Measurements from ENCODE around the gene TNFRSF1B. TPM values are rescaled to one million over a fixed set of nuclear protein-coding genes. Genes with fewer than 3 reads are reported as not detected.

TNFRSF1B gene
- total and polyA plus RNA-seq, 9 of the 15 experiments (the other 6 are each of a cell fraction or from before 2014, with no cell fraction given), result 8.8 to 91.3 (median 36.0) TPM

DNA sequence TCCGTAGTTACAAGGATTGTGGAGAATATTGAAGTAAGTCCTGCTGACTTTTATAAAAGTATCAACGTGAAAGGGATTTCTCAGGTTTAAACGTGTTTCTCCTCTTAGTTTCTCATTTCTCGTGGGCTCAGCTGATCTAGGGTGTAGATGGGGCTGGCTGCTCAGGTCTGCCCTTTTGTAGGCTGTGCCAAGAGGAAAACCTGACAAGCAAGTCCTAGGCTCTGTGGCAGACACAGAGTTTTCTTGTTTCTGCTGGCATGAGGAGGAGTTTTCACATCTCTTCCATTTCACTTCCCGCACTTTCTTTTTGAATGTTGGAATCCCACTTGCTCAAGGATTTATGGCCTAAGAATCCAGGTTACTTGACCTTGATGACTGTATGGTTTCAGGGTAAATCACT lies 77.8 kb downstream of the TNFRSF1B start:
- FAIRE-seq (no peak), ATAC-seq (no peak), DNase-seq (ENCODE audit: extremely low read depth in 1 of 4, low spot score in 3 of 4) (no peak)
- no peak overlapping the region for H3K4me3 ChIP-seq
- peaks cover 67% of the 10 kb centered on the region for H3K36me3 ChIP-seq (ENCODE audit: control insufficient read depth, insufficient read depth, low read length)
- H3K9ac ChIP-seq (ENCODE audit: insufficient read depth in 1 of 2, low read depth in 2 of 2, low read length in 2 of 2), result no peak overlapping the region
- no peaks in the 10 kb centered on the region for H3K4me1 ChIP-seq (replicated peaks in 1 of 2; ENCODE audit: control insufficient read depth in 2 of 2, insufficient read depth in 2 of 2, low read length in 2 of 2)
- ChIA-PET CTCF (ENCODE audit: low intra/inter-chr PET ratio) (interaction anchor here (0.6 to 1.8 kb wide), 3 partner anchors 119 to 395 kb away, joined by 3 to 5 read pairs (median 4); no protein-coding TSS in a partner anchor), POLR2A (interaction anchor here (0.8 to 1.7 kb wide), 3 partner anchors 9 to 420 kb away, joined by 3 to 5 read pairs (median 4); no protein-coding TSS in a partner anchor)
- H3K79me2 ChIP-seq (ENCODE audit: control insufficient read depth, insufficient read depth, low read length), result no peaks in the 10 kb centered on the region
- no peak overlapping the region for H3K4me2 ChIP-seq (ENCODE audit: insufficient read depth, low read length)
- no peaks in the 10 kb centered on the region for H3K9me1 ChIP-seq (ENCODE audit: control insufficient read depth, insufficient read depth, low read length)
- H3K9me3 ChIP-seq (replicated peaks; ENCODE audit: control insufficient read depth, insufficient read depth, low read depth, low read length), result no peaks in the 10 kb centered on the region
- no peaks in the 10 kb centered on the region for H3K27me3 ChIP-seq (ENCODE audit: control insufficient read depth in 2 of 2, insufficient read depth in 2 of 2, low read length in 2 of 2)
- no peaks in the 10 kb centered on the region for H4K20me1 ChIP-seq (replicated peaks; ENCODE audit: control insufficient read depth, insufficient read depth, low read length)
- WGBS (ENCODE audit: insufficient coverage, low coverage, missing lambda C conversion rate), result 92% methylated on average over 5 of the region's 5 CpGs
- no peak overlapping the region for H3K27ac ChIP-seq (ENCODE audit: extremely low read depth, low read depth, low read length)
- no TSS peak for BruUV-seq (replicated peaks)
- no peak overlapping the region for H2AFZ ChIP-seq (ENCODE audit: low read depth, low read length)
- in situ Hi-C loops (cut with MboI), result no loop called here
- intact Hi-C loops (cut with micrococcal nuclease), result no loop called here
- TF ChIP-seq, protein P1, sequence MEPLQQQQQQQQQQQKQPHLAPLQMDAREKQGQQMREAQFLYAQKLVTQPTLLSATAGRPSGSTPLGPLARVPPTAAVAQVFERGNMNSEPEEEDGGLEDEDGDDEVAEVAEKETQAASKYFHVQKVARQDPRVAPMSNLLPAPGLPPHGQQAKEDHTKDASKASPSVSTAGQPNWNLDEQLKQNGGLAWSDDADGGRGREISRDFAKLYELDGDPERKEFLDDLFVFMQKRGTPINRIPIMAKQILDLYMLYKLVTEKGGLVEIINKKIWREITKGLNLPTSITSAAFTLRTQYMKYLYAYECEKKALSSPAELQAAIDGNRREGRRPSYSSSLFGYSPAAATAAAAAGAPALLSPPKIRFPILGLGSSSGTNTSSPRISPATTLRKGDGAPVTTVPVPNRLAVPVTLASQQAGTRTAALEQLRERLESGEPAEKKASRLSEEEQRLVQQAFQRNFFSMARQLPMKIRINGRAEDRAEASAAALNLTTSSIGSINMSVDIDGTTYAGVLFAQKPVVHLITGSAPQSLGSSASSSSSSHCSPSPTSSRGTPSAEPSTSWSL (CRISPR knock-in tag; IDR thresholded peaks at IDR 0.05; ENCODE audit: borderline replicate concordance), result no peak
- TF ChIP-seq SMARCA4 (IDR thresholded peaks at IDR 0.05) (no peak), PURB (CRISPR knock-in tag; IDR thresholded peaks at IDR 0.05; ENCODE audit: low read depth) (no peak), TCF7 (IDR thresholded peaks at IDR 0.05; ENCODE audit: borderline replicate concordance) (no peak), CHCHD3 (CRISPR knock-in tag; IDR thresholded peaks at IDR 0.05) (no peak), ZFP36 (IDR thresholded peaks at IDR 0.05; ENCODE audit: low read depth, low read length, partially characterized antibody) (no peak)
- TF ChIP-seq, protein P2, sequence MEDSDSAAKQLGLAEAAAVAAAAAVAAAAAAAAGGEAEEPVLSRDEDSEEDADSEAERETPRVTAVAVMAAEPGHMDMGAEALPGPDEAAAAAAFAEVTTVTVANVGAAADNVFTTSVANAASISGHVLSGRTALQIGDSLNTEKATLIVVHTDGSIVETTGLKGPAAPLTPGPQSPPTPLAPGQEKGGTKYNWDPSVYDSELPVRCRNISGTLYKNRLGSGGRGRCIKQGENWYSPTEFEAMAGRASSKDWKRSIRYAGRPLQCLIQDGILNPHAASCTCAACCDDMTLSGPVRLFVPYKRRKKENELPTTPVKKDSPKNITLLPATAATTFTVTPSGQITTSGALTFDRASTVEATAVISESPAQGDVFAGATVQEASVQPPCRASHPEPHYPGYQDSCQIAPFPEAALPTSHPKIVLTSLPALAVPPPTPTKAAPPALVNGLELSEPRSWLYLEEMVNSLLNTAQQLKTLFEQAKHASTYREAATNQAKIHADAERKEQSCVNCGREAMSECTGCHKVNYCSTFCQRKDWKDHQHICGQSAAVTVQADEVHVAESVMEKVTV (CRISPR knock-in tag; IDR thresholded peaks at IDR 0.05), result no peak
- TF ChIP-seq, protein P3, sequence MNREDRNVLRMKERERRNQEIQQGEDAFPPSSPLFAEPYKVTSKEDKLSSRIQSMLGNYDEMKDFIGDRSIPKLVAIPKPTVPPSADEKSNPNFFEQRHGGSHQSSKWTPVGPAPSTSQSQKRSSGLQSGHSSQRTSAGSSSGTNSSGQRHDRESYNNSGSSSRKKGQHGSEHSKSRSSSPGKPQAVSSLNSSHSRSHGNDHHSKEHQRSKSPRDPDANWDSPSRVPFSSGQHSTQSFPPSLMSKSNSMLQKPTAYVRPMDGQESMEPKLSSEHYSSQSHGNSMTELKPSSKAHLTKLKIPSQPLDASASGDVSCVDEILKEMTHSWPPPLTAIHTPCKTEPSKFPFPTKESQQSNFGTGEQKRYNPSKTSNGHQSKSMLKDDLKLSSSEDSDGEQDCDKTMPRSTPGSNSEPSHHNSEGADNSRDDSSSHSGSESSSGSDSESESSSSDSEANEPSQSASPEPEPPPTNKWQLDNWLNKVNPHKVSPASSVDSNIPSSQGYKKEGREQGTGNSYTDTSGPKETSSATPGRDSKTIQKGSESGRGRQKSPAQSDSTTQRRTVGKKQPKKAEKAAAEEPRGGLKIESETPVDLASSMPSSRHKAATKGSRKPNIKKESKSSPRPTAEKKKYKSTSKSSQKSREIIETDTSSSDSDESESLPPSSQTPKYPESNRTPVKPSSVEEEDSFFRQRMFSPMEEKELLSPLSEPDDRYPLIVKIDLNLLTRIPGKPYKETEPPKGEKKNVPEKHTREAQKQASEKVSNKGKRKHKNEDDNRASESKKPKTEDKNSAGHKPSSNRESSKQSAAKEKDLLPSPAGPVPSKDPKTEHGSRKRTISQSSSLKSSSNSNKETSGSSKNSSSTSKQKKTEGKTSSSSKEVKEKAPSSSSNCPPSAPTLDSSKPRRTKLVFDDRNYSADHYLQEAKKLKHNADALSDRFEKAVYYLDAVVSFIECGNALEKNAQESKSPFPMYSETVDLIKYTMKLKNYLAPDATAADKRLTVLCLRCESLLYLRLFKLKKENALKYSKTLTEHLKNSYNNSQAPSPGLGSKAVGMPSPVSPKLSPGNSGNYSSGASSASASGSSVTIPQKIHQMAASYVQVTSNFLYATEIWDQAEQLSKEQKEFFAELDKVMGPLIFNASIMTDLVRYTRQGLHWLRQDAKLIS (CRISPR knock-in tag; IDR thresholded peaks at IDR 0.05), result no peak
- TF ChIP-seq, protein P4, sequence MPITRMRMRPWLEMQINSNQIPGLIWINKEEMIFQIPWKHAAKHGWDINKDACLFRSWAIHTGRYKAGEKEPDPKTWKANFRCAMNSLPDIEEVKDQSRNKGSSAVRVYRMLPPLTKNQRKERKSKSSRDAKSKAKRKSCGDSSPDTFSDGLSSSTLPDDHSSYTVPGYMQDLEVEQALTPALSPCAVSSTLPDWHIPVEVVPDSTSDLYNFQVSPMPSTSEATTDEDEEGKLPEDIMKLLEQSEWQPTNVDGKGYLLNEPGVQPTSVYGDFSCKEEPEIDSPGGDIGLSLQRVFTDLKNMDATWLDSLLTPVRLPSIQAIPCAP (CRISPR knock-in tag; IDR thresholded peaks at IDR 0.05; ENCODE audit: borderline replicate concordance), result no peak
